Osteocyte (in vitro differentiated cells): ENCODE data around the gene SAP30L. TPM values are rescaled to one million over a fixed set of nuclear protein-coding genes. Genes with fewer than 3 reads are reported as not detected.

Experiments
- DNase-seq: peaks from one replicate; pipeline ENCODE4 v3.0.0; 2021; ENCODE audit warnings: mixed read lengths; ENCODE audit not compliant: unreplicated experiment; ENCODE audit errors: extremely low spot score
- H3K27ac Mint-ChIP-seq: one replicate; pipeline ENCODE4 v1.8.0; 2021; ENCODE audit warnings: mild to moderate bottlenecking, mixed read lengths; ENCODE audit not compliant: unreplicated experiment
- H3K27me3 Mint-ChIP-seq: one replicate; pipeline ENCODE4 v1.8.0; 2021; ENCODE audit warnings: mixed read lengths; ENCODE audit not compliant: unreplicated experiment
- H3K36me3 Mint-ChIP-seq: one replicate; pipeline ENCODE4 v1.8.0; 2021; ENCODE audit warnings: mixed read lengths; ENCODE audit not compliant: unreplicated experiment
- H3K4me1 Mint-ChIP-seq: one replicate; pipeline ENCODE4 v1.8.0; 2021; ENCODE audit warnings: mixed read lengths; ENCODE audit not compliant: unreplicated experiment
- H3K4me3 Mint-ChIP-seq: one replicate; pipeline ENCODE4 v1.8.0; 2021; ENCODE audit warnings: mild to moderate bottlenecking, moderate library complexity, mixed read lengths; ENCODE audit not compliant: unreplicated experiment
- H3K9me3 Mint-ChIP-seq: one replicate; pipeline ENCODE4 v1.8.0; 2021; ENCODE audit warnings: mixed read lengths; ENCODE audit not compliant: unreplicated experiment
- total RNA-seq: library from RNA; stranded (reverse); gene quantifications from 2 replicates; pipeline ENCODE4 v1.2.1, GENCODE V29; 2021
- TF ChIP-seq, protein P1 (sequence below): fragments of 200-600 bp; sonication (generic); IDR thresholded peaks from 2 replicates; pipeline ENCODE4 v1.5.0; 2021; ENCODE audit warnings: antibody characterized with exemption, mild to moderate bottlenecking, moderate library complexity

SAP30L gene
- total RNA-seq, 1 donor from 2014 or later: 45.9 TPM

DNA sequence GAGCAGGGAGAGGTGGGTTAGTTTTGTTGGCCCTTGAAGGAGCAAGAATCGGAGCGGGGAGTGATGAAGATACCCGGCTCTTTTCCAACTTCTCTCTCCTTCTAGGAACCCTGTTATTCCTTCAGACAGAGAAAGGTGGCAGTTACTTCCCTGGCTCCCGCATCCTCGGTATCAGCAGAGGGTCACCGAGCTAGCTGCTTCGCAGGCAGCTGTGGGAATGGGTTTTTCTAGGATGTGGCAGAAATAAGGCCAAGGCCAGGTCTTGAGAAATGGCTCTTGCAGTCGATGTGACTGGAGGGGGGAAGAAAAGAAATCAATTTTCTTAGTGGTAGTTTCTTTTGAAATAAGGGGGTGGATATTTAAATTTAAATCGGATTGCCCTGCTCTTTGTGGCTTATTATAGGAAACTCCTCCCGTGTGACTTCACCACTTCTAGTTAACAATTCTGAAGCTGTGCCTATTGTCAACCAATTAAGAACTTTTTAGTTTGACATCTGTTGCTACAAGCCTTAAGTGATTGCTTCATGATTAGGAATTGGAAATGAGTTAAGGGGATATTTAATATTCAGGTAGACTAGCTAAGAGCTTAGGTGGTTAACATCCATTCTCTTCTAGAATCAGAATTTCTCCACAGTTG is 1.4 kb downstream of the SAP30L start:
- Mint-ChIP-seq H3K4me3 (peak overlapping the region; percentile 87), H3K36me3 (peaks cover 10% of the 10 kb centered on the region), H3K9me3 (no peaks in the 10 kb centered on the region), H3K27me3 (no peaks in the 10 kb centered on the region), H3K27ac (peak overlapping the region; percentile 80), H3K4me1 (peaks cover 35% of the 10 kb centered on the region)
- TF ChIP-seq, protein P1, sequence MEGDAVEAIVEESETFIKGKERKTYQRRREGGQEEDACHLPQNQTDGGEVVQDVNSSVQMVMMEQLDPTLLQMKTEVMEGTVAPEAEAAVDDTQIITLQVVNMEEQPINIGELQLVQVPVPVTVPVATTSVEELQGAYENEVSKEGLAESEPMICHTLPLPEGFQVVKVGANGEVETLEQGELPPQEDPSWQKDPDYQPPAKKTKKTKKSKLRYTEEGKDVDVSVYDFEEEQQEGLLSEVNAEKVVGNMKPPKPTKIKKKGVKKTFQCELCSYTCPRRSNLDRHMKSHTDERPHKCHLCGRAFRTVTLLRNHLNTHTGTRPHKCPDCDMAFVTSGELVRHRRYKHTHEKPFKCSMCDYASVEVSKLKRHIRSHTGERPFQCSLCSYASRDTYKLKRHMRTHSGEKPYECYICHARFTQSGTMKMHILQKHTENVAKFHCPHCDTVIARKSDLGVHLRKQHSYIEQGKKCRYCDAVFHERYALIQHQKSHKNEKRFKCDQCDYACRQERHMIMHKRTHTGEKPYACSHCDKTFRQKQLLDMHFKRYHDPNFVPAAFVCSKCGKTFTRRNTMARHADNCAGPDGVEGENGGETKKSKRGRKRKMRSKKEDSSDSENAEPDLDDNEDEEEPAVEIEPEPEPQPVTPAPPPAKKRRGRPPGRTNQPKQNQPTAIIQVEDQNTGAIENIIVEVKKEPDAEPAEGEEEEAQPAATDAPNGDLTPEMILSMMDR: no peak
- peak; percentile 49 for DNase-seq

DNA sequence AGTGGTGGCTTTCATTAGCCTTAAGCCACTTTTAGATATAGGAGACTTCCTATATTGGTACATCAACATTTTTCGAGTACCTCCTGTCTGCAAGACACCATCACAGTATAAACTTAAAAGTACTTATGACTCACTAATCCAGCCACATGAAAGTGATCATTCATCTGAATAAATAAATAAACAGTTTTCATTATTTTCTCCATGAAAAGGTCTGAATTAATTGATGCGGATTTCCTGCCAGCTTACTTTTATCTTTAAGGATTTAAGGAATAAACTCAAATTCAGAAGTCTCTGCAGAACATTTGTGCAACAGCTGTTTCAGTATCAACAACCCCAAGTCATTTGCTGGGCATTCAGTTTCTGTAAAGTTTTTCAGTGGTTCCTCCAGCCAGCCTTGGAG is 4.0 kb downstream of the SAP30L start:
- TF ChIP-seq, protein P1: no peak
- peaks cover 29% of the 10 kb centered on the region for H3K4me1 Mint-ChIP-seq
- no peak overlapping the region for H3K4me3 Mint-ChIP-seq
- DNase-seq: no peak
- H3K27ac Mint-ChIP-seq: no peak overlapping the region
- H3K9me3 Mint-ChIP-seq: no peaks in the 10 kb centered on the region
- H3K27me3 Mint-ChIP-seq: no peaks in the 10 kb centered on the region
- H3K36me3 Mint-ChIP-seq: peaks cover 20% of the 10 kb centered on the region

DNA sequence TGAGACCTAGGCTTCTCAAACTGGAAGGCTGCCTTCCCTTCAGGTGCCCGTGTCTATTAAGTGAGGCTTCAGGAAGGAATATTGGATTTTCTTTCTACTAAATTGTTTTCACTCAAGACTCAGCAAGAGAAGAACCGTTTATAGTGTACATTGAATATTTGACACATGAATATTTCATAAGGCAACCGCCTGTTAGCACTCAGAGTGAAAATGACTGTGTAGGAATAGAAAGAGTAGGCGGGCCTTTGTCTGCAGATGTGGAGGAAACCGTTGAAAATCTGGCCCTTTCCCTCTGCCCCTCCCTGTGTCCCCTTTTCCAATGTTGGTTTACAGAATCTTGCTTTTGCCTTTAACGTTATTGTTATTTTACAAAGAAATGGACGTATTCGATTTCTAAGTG is 6.2 kb downstream of the SAP30L start:
- no peak overlapping the region for H3K27ac Mint-ChIP-seq
- TF ChIP-seq, protein P1: no peak
- H3K27me3 Mint-ChIP-seq: no peaks in the 10 kb centered on the region
- DNase-seq: no peak
- H3K9me3 Mint-ChIP-seq: no peaks in the 10 kb centered on the region
- no peak overlapping the region for H3K4me3 Mint-ChIP-seq
- peaks cover 19% of the 10 kb centered on the region for H3K4me1 Mint-ChIP-seq
- peaks cover 32% of the 10 kb centered on the region for H3K36me3 Mint-ChIP-seq

DNA sequence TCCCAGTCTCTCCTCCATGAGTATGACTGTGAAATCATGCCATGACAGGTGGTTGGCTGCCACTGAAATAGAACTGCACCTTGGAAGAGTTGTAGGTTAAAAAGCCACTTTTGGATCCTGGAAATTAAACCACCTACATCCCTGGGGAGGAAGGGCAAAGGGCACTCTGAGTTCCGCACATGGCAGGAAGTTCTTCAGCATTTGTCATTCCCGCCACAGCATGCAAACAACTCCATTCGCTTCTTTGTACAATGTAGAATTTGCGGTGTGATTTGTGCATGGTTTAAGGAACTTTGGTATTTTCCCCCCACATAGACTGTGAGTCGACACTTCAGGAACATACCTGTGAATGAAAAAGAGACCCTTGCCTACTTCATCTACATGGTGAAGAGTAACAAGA is 9.8 kb downstream of the SAP30L start:
- no peak for DNase-seq
- TF ChIP-seq, protein P1: no peak
- Mint-ChIP-seq H3K9me3 (no peaks in the 10 kb centered on the region), H3K4me1 (no peaks in the 10 kb centered on the region), H3K27me3 (no peaks in the 10 kb centered on the region), H3K27ac (no peak overlapping the region), H3K4me3 (no peak overlapping the region), H3K36me3 (peaks cover 42% of the 10 kb centered on the region)

DNA sequence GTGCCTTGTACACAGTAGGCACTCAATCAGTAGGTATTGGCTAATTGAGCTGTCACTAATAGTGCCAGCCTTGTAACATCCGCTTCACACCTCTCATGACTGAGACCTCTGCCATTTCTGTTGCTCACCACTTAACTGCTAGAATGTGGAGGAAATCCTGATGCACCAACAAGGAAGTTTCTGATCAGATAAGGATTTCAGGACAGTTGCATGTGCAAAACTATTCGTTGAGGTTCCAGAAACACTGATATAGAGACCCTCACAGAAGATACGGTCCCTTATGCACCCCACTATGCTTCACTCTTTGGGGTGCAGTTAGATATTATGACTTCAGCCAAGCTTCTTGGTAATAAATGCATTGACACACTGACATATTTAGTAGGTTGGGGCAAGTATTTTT is 10.7 kb downstream of the SAP30L start:
- Mint-ChIP-seq H3K4me1 (peaks cover under 1% of the 10 kb centered on the region), H3K36me3 (peaks cover 41% of the 10 kb centered on the region), H3K4me3 (no peak overlapping the region), H3K27me3 (no peaks in the 10 kb centered on the region), H3K27ac (no peak overlapping the region), H3K9me3 (no peaks in the 10 kb centered on the region)
- TF ChIP-seq, protein P1: no peak
- no peak for DNase-seq
